Activated B cell treated with CpG ODN at 0.5 μM for 24 hours (primary cell): ENCODE data around the gene GTF3C1. TPM values are rescaled to one million over a fixed set of nuclear protein-coding genes. Genes with fewer than 3 reads are reported as not detected.

ENCODE experiments used
- ATAC-seq: fragments of 200-7000 bp; cut with Tn5 transposase; one replicate; pipeline ENCODE4 v1.10.0; 2021; ENCODE audit warnings: low read depth, mild to moderate bottlenecking, moderate library complexity
- CTCF ChIA-PET: fragments of 350-600 bp; sonication (Branson Sonifier 250); formaldehyde crosslinking; loops from one replicate; lab custom pipeline; 2021; ENCODE audit warnings: antibody characterized with exemption; lab: Charles Lee
- POLR2A ChIA-PET: fragments of 350-600 bp; sonication (Branson Sonifier 250); formaldehyde crosslinking; loops from one replicate; lab custom pipeline; 2021; ENCODE audit warnings: antibody characterized with exemption; lab: Charles Lee
- DNase-seq: peaks from one replicate; pipeline ENCODE4 v3.0.0; 2022
- H3K27ac Mint-ChIP-seq: one replicate; pipeline ENCODE4 v1.8.0; 2020; ENCODE audit warnings: mixed read lengths
- H3K27me3 Mint-ChIP-seq: one replicate; pipeline ENCODE4 v1.8.0; 2021; ENCODE audit warnings: mixed read lengths
- H3K36me3 Mint-ChIP-seq: one replicate; pipeline ENCODE4 v1.8.0; 2021; ENCODE audit warnings: low read depth, mixed read lengths
- H3K4me1 Mint-ChIP-seq: one replicate; pipeline ENCODE4 v1.8.0; 2021; ENCODE audit warnings: mixed read lengths
- H3K4me3 Mint-ChIP-seq: one replicate; pipeline ENCODE4 v1.8.0; 2020; ENCODE audit warnings: mild to moderate bottlenecking, mixed read lengths
- H3K9me3 Mint-ChIP-seq: one replicate; pipeline ENCODE4 v1.8.0; 2020; ENCODE audit warnings: mixed read lengths
- CTCF ChIP-seq: fragments of 200-600 bp; IDR thresholded peaks from one replicate; pipeline ENCODE4 v1.8.0; 2022; ENCODE audit warnings: antibody characterized with exemption, mild to moderate bottlenecking
- intact Hi-C: fragments of 100-400 bp; cut with micrococcal nuclease; formaldehyde crosslinking; loops from one replicate; pipeline ENCODE4 v1.15.1; 2024
- total RNA-seq: library from RNA; stranded (reverse); gene quantifications from 2 replicates; pipeline ENCODE4 v1.2.3, GENCODE V29; 2022

Gene GTF3C1
- total RNA-seq, 1 donor from 2014 or later, result 52.3 TPM

GRCh38 chr16:27491894-27492587, 57.7 kb downstream of the GTF3C1 start:
- no peak for TF ChIP-seq CTCF
- no peak overlapping the region for H3K27ac Mint-ChIP-seq
- H3K4me1 Mint-ChIP-seq, result no peaks in the 10 kb centered on the region
- no peaks in the 10 kb centered on the region for H3K27me3 Mint-ChIP-seq
- intact Hi-C loops, result no loop called here
- peaks cover 87% of the 10 kb centered on the region for H3K36me3 Mint-ChIP-seq
- no peak overlapping the region for H3K4me3 Mint-ChIP-seq
- ChIA-PET CTCF (no interaction called here), POLR2A (no interaction called here)
- ATAC-seq (no peak), DNase-seq (no peak)
- H3K9me3 Mint-ChIP-seq, result no peaks in the 10 kb centered on the region

GRCh38 chr16:27489906-27490305, 59.8 kb downstream of the GTF3C1 start:
- POLR2A ChIA-PET, result no interaction called here
- TF ChIP-seq CTCF, result no peak
- peaks cover 89% of the 10 kb centered on the region for H3K36me3 Mint-ChIP-seq

GRCh38 chr16:27489421-27489820, 60.3 kb downstream of the GTF3C1 start:
- POLR2A ChIA-PET, result no interaction called here
- H3K4me1 Mint-ChIP-seq, result no peaks in the 10 kb centered on the region
- ATAC-seq (no peak), DNase-seq (no peak)
- intact Hi-C loops, result no loop called here
- CTCF ChIA-PET, result no interaction called here
- no peaks in the 10 kb centered on the region for H3K9me3 Mint-ChIP-seq
- H3K27me3 Mint-ChIP-seq, result no peaks in the 10 kb centered on the region
- no peak for TF ChIP-seq CTCF
- H3K36me3 Mint-ChIP-seq, result peaks cover 89% of the 10 kb centered on the region
- no peak overlapping the region for H3K27ac Mint-ChIP-seq
- H3K4me3 Mint-ChIP-seq, result no peak overlapping the region

More at GRCh38 chr16:27489906-27490305, 59.8 kb downstream of the GTF3C1 start:
- Mint-ChIP-seq H3K9me3 (no peaks in the 10 kb centered on the region), H3K27me3 (no peaks in the 10 kb centered on the region), H3K27ac (no peak overlapping the region), H3K4me3 (no peak overlapping the region), H3K4me1 (no peaks in the 10 kb centered on the region)
- intact Hi-C loops, result no loop called here
- no peak for DNase-seq
- no peak for ATAC-seq
- CTCF ChIA-PET, result no interaction called here

- H3K27me3 Mint-ChIP-seq, result no peaks in the 10 kb centered on the region
- intact Hi-C loops, result no loop called here
- H3K4me1 Mint-ChIP-seq, result no peaks in the 10 kb centered on the region
- DNase-seq (no peak), ATAC-seq (no peak)
- CTCF ChIA-PET, result no interaction called here
- H3K9me3 Mint-ChIP-seq, result no peaks in the 10 kb centered on the region
- POLR2A ChIA-PET, result no interaction called here
- H3K27ac Mint-ChIP-seq, result no peak overlapping the region
- peaks cover 88% of the 10 kb centered on the region for H3K36me3 Mint-ChIP-seq
- TF ChIP-seq CTCF, result no peak
- H3K4me3 Mint-ChIP-seq, result no peak overlapping the region
These were observed 63.0 kb downstream of the GTF3C1 start for GRCh38 chr16:27486760-27487159.

- no peak for ATAC-seq
- Mint-ChIP-seq H3K9me3 (no peaks in the 10 kb centered on the region), H3K27me3 (no peaks in the 10 kb centered on the region), H3K27ac (no peak overlapping the region), H3K4me1 (no peaks in the 10 kb centered on the region), H3K4me3 (no peak overlapping the region), H3K36me3 (peaks cover 88% of the 10 kb centered on the region)
- DNase-seq, result no peak
- CTCF ChIA-PET, result no interaction called here
- intact Hi-C loops, result no loop called here
- POLR2A ChIA-PET, result no interaction called here
- no peak for TF ChIP-seq CTCF
These were observed 63.4 kb downstream of the GTF3C1 start for GRCh38 chr16:27486344-27486743.
